Body of pancreas (tissue), 4 donors: ENCODE data around the gene SMCHD1. TPM values are rescaled to one million over a fixed set of nuclear protein-coding genes. Genes with fewer than 3 reads are reported as not detected.

ENCODE experiments used
- ATAC-seq: fragments of 150-250 bp; one replicate; pipeline ENCODE4 v1.9.1; 2016
- DNase-seq, 4 donors: peaks; one replicate each; pipeline ENCODE4 v3.0.0-alpha.2; 2019
- H3K27ac ChIP-seq, 4 donors: fragments of 200-600 bp; sonication (generic); 1 replicate in 3 of 4; 2 replicates in 1 of 4; pipeline versions ENCODE4 v1.5.1 to v1.6.1; 2016 to 2019; ENCODE audit warnings: mild to moderate bottlenecking in 1 of 4, mixed read lengths in 1 of 4, moderate library complexity in 1 of 4
- H3K27me3 ChIP-seq, 2 donors: fragments of 200-600 bp; sonication (generic); one replicate each; pipeline ENCODE4 v1.6.0; 2016; ENCODE audit warnings: mild to moderate bottlenecking in 1 of 2
- H3K36me3 ChIP-seq, 2 donors: fragments of 200-600 bp; sonication (generic); replicated peaks in 1 of 2; 2 replicates each; pipeline ENCODE4 v1.5.1; 2016; ENCODE audit warnings: low read depth in 2 of 2; ENCODE audit not compliant: insufficient read depth in 1 of 2
- H3K4me1 ChIP-seq: fragments of 200-600 bp; sonication (generic); one replicate; pipeline ENCODE4 v1.6.0; 2016
- H3K4me3 ChIP-seq, 2 donors: fragments of 200-600 bp; sonication (generic); 1 replicate in 1 of 2; 2 replicates in 1 of 2; pipeline ENCODE4 v1.5.1; 2016 to 2019
- H3K9me3 ChIP-seq, 3 donors: fragments of 200-600 bp; sonication (generic); 1 replicate in 2 of 3; 2 replicates in 1 of 3; pipeline ENCODE4 v1.5.1; 2016
- POLR2A ChIP-seq, 3 donors: fragments of 450-650 bp; IDR thresholded peaks; one replicate each; pipeline ENCODE4 v1.6.1; 2016; ENCODE audit warnings: antibody characterized with exemption in 3 of 3, mild to moderate bottlenecking in 2 of 3
- WGBS, 2 donors: methylation state at CpG; one replicate each; pipeline ENCODE4 v1.1.5; 2017; 5-methylcytosine and 5-hydroxymethylcytosine counted together
- intact Hi-C: fragments of 100-400 bp; cut with DNase I; formaldehyde crosslinking; loops from one replicate; pipeline ENCODE4 v1.15.1; 2023
- total RNA-seq, 2 donors: library from RNA; depleted of rRNA; stranded (reverse); fragments of >200 nt; gene quantifications; one replicate each; pipeline ENCODE4 v1.1.0, GENCODE V29; 2016
- TF ChIP-seq, protein P1 (sequence below), 7 experiments: fragments of 450-650 bp in 4 of 7; fragments of 200-600 bp in 3 of 7; sonication (generic) in 3 of 7; IDR thresholded peaks; one replicate each; pipeline ENCODE4 v1.5.1; 2016 to 2019; ENCODE audit warnings: antibody characterized with exemption in 7 of 7

Gene SMCHD1
- total RNA-seq, 2 donors from 2014 or later = 56.0 to 100 TPM

DNA sequence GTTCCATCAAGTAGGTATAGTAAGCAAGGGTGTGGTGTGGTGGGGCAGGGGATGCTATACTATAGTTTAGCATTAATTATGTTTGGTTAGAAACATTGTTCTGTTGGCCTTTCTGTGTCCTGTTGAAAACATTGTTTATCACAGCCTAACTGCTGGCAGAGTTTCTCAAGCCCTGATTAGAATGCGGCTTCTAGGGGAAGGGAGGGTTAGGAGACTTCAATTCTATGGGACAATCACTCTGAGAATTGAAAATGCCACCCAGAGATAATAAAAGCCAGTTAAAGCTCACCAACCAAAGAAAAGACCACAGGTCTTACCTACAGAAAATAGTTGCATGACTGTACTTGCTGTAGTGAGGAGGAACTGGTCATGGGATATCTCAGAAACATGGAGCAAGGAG, 19.9 kb upstream of the SMCHD1 start:
- Histone ChIP-seq H3K4me3 (no peak overlapping the region), H3K27me3 (no peaks in the 10 kb centered on the region), H3K36me3 (no peaks in the 10 kb centered on the region), H3K9me3 (no peaks in the 10 kb centered on the region), H3K4me1 (no peaks in the 10 kb centered on the region), H3K27ac (peak overlapping the region in 1 of 4 donors; percentile 14)
- WGBS, 2 donors = 67 to 69% methylated on average over 1 of the region's 1 CpG
- DNase-seq (no peak), ATAC-seq (no peak)
- TF ChIP-seq, protein P1, sequence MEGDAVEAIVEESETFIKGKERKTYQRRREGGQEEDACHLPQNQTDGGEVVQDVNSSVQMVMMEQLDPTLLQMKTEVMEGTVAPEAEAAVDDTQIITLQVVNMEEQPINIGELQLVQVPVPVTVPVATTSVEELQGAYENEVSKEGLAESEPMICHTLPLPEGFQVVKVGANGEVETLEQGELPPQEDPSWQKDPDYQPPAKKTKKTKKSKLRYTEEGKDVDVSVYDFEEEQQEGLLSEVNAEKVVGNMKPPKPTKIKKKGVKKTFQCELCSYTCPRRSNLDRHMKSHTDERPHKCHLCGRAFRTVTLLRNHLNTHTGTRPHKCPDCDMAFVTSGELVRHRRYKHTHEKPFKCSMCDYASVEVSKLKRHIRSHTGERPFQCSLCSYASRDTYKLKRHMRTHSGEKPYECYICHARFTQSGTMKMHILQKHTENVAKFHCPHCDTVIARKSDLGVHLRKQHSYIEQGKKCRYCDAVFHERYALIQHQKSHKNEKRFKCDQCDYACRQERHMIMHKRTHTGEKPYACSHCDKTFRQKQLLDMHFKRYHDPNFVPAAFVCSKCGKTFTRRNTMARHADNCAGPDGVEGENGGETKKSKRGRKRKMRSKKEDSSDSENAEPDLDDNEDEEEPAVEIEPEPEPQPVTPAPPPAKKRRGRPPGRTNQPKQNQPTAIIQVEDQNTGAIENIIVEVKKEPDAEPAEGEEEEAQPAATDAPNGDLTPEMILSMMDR (IDR thresholded peaks at IDR 0.05) = no peak
- intact Hi-C loops = no loop called here

DNA sequence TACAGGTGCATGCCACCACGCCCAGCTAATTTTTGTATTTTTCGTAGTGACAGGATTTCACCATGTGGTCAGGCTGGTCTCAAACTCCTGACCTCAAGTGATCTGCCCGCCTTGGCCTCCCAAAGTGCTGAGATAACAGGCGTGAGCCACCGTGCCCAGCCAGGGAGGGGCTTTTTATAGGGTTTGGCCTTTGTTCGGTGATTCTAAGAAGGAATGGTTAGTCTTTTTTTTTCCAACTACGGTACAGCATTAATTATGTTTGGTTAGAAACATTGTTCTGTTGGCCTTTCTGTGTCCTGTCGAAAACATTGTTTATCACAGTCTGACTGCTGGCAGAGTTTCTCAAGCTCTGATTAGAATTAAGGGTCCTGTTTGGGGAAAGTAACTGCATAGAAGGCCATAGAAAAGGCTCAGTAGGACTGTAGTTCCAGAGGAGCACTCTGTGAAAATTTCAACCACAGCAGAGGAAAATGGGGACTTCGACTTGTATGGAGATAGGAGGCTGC, 19.3 kb upstream of the SMCHD1 start:
- TF ChIP-seq, protein P1 (IDR thresholded peaks at IDR 0.05) = no peak
- TF ChIP-seq POLR2A (IDR thresholded peaks at IDR 0.05) = no peak
- DNase-seq (no peak), ATAC-seq (no peak)
- H3K4me3 ChIP-seq = no peak overlapping the region
- H3K27me3 ChIP-seq = no peaks in the 10 kb centered on the region
- intact Hi-C loops = no loop called here
- H3K4me1 ChIP-seq = no peaks in the 10 kb centered on the region
- peak overlapping the region in 3 of 4 donors; percentile 14 to 35 (median 30) for H3K27ac ChIP-seq
- WGBS, 2 donors = 55 to 59% methylated on average over 8 to 9 of the region's 9 CpGs
- no peaks in the 10 kb centered on the region for H3K36me3 ChIP-seq
- H3K9me3 ChIP-seq = no peaks in the 10 kb centered on the region

DNA sequence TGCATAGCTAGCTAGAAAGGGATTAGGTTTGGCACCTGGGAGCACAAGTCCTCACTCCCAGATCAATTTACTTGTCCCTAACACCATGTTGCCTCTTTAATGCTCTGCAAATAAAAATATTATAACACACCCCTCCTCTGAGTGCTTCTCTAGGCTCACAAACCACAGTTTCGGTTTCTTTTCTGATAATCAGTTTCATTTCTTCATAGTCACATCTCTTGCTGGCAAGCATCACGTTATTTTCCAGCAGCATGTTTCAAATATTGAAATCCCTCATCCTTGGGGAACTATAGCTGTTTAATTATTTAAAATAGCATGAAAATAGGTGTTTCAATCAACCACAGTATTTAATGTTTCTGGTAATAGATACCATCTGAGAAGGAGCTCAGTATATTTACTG, 13.9 kb upstream of the SMCHD1 start:
- WGBS, 2 donors = 8 to 24% methylated on average over 2 of the region's 2 CpGs
- DNase-seq (no peak), ATAC-seq (no peak)
- Histone ChIP-seq H3K27ac (peak overlapping the region in 1 of 4 donors; percentile 7), H3K27me3 (no peaks in the 10 kb centered on the region), H3K4me1 (no peaks in the 10 kb centered on the region), H3K9me3 (no peaks in the 10 kb centered on the region), H3K4me3 (no peak overlapping the region), H3K36me3 (no peaks in the 10 kb centered on the region)
- intact Hi-C loops = no loop called here
- TF ChIP-seq, protein P1 (IDR thresholded peaks at IDR 0.05) = no peak
- no peak for TF ChIP-seq POLR2A (IDR thresholded peaks at IDR 0.05)

DNA sequence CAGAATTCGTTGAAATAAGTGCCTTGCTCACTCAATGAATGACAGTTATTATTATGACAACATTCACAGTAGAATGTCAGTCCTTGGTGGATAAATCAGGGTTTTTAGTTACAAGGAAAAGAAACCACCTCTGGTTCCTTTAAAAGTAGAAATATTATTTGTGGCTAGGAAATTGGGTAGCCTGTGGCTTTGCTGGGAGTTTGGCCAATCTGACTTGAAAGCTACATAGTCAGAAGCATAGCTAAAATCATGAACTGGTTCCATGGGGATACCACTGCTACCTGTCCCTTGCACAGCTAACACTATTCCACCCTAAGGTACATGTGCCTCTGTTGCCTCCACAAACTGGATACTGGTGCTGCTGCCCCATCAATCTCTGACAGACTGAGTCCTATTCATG, 12.8 kb upstream of the SMCHD1 start:
- H3K9me3 ChIP-seq = no peaks in the 10 kb centered on the region
- ATAC-seq (no peak), DNase-seq (no peak)
- no peaks in the 10 kb centered on the region for H3K36me3 ChIP-seq
- WGBS, 2 donors = 59 to 65% methylated on average over 1 of the region's 1 CpG
- no peaks in the 10 kb centered on the region for H3K27me3 ChIP-seq
- intact Hi-C loops = no loop called here
- H3K4me3 ChIP-seq = no peak overlapping the region
- TF ChIP-seq, protein P1 (IDR thresholded peaks at IDR 0.05) = no peak
- no peak for TF ChIP-seq POLR2A (IDR thresholded peaks at IDR 0.05)
- H3K4me1 ChIP-seq = no peaks in the 10 kb centered on the region
- no peak overlapping the region for H3K27ac ChIP-seq

DNA sequence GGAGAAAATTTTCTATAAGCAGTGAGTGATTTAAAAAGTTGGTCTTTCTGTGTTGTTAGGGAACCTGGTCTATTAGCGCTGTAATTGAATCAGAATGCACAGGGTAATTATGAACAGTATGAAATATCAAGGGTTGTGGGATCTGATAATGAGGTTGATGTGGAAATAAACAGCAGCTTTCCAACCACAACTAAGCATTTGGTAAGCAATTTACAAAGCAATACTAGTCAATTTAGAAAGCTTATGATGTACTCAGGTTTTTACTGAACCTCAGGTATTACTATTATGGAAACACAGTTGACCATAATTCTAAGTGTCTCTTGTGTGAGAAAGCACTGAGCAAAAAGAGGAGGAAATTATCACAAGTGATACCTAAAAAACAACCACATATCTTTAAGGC, 11.0 kb upstream of the SMCHD1 start:
- no peak overlapping the region for H3K27ac ChIP-seq
- WGBS, 2 donors = 88 to 95% methylated on average over 1 of the region's 1 CpG
- no peak overlapping the region for H3K4me3 ChIP-seq
- no peak for DNase-seq
- no peaks in the 10 kb centered on the region for H3K9me3 ChIP-seq
- no peaks in the 10 kb centered on the region for H3K27me3 ChIP-seq
- no peak for TF ChIP-seq POLR2A (IDR thresholded peaks at IDR 0.05)
- TF ChIP-seq, protein P1 (IDR thresholded peaks at IDR 0.05) = no peak
- ATAC-seq = no peak
- intact Hi-C loops = no loop called here
- no peaks in the 10 kb centered on the region for H3K36me3 ChIP-seq
- H3K4me1 ChIP-seq = no peaks in the 10 kb centered on the region
